Endothelial cell (in vitro differentiated cells): ENCODE measurements around the gene C11orf91. TPM values are rescaled to one million over a fixed set of nuclear protein-coding genes. Genes with fewer than 3 reads are reported as not detected.

Source experiments
- DNase-seq: peaks from one replicate; pipeline ENCODE4 v3.0.0; 2021; ENCODE audit warnings: low spot score
- H3K27ac Mint-ChIP-seq: one replicate; pipeline ENCODE4 v1.8.0; 2021; ENCODE audit warnings: mixed read lengths, inconsistent platforms; ENCODE audit not compliant: unreplicated experiment
- H3K27me3 Mint-ChIP-seq: one replicate; pipeline ENCODE4 v1.8.0; 2021; ENCODE audit warnings: mild to moderate bottlenecking, moderate library complexity, mixed read lengths, inconsistent platforms; ENCODE audit not compliant: unreplicated experiment
- H3K36me3 Mint-ChIP-seq: one replicate; pipeline ENCODE4 v1.8.0; 2021; ENCODE audit warnings: mild to moderate bottlenecking, low read depth, mixed read lengths, inconsistent platforms; ENCODE audit not compliant: unreplicated experiment
- H3K4me1 Mint-ChIP-seq: one replicate; pipeline ENCODE4 v1.8.0; 2021; ENCODE audit warnings: mild to moderate bottlenecking, mixed read lengths, inconsistent platforms; ENCODE audit not compliant: unreplicated experiment
- H3K4me3 Mint-ChIP-seq: one replicate; pipeline ENCODE4 v1.8.0; 2021; ENCODE audit warnings: mild to moderate bottlenecking, mixed read lengths, inconsistent platforms; ENCODE audit not compliant: unreplicated experiment
- H3K9me3 Mint-ChIP-seq: one replicate; pipeline ENCODE4 v1.8.0; 2021; ENCODE audit warnings: mixed read lengths, inconsistent platforms; ENCODE audit not compliant: unreplicated experiment
- CTCF ChIP-seq: fragments of 200-600 bp; sonication (generic); IDR thresholded peaks from one replicate; pipeline ENCODE4 v1.5.0; 2021; ENCODE audit warnings: antibody characterized with exemption; ENCODE audit not compliant: unreplicated experiment
- total RNA-seq: library from RNA; stranded (reverse); fragmentation: NEBNext Ultra II Directional; extraction: Animal tissue kit (Norgen Biotek cat#: 25700); gene quantifications from one replicate; pipeline ENCODE4 v1.2.1, GENCODE V29; 2021; ENCODE audit not compliant: unreplicated experiment

The C11orf91 gene
- total RNA-seq, 1 donor from 2014 or later, result not detected

GRCh38 chr11:33674035-33674814, 26.4 kb downstream of the C11orf91 start:
- H3K27me3 Mint-ChIP-seq, result no peaks in the 10 kb centered on the region
- TF ChIP-seq CTCF, result no peak
- H3K9me3 Mint-ChIP-seq, result no peaks in the 10 kb centered on the region
- H3K4me1 Mint-ChIP-seq, result no peaks in the 10 kb centered on the region
- no peak overlapping the region for H3K4me3 Mint-ChIP-seq
- no peak overlapping the region for H3K27ac Mint-ChIP-seq
- no peak for DNase-seq
- H3K36me3 Mint-ChIP-seq, result no peaks in the 10 kb centered on the region

- Mint-ChIP-seq H3K4me1 (no peaks in the 10 kb centered on the region), H3K27me3 (no peaks in the 10 kb centered on the region), H3K4me3 (no peak overlapping the region), H3K36me3 (no peaks in the 10 kb centered on the region), H3K9me3 (no peaks in the 10 kb centered on the region), H3K27ac (no peak overlapping the region)
- TF ChIP-seq CTCF, result no peak
- no peak for DNase-seq
These were observed 28.4 kb downstream of the C11orf91 start for GRCh38 chr11:33672273-33672672.

- no peak for DNase-seq
- no peak for TF ChIP-seq CTCF
- Mint-ChIP-seq H3K27me3 (no peaks in the 10 kb centered on the region), H3K9me3 (no peaks in the 10 kb centered on the region), H3K4me3 (no peak overlapping the region), H3K36me3 (peaks cover 8% of the 10 kb centered on the region), H3K4me1 (no peaks in the 10 kb centered on the region), H3K27ac (no peak overlapping the region)
These were observed 30.2 kb downstream of the C11orf91 start for GRCh38 chr11:33670250-33671011.

GRCh38 chr11:33669598-33670249, 30.9 kb downstream of the C11orf91 start:
- no peak overlapping the region for H3K27ac Mint-ChIP-seq
- no peak for TF ChIP-seq CTCF
- H3K27me3 Mint-ChIP-seq, result no peaks in the 10 kb centered on the region
- no peaks in the 10 kb centered on the region for H3K9me3 Mint-ChIP-seq
- no peak for DNase-seq
- H3K4me1 Mint-ChIP-seq, result no peaks in the 10 kb centered on the region
- H3K4me3 Mint-ChIP-seq, result no peak overlapping the region
- H3K36me3 Mint-ChIP-seq, result peaks cover 12% of the 10 kb centered on the region
